Liver (tissue), 9 donors: ENCODE measurements around the gene CNTNAP1. TPM values are rescaled to one million over a fixed set of nuclear protein-coding genes. Genes with fewer than 3 reads are reported as not detected.
"Not testable (repeated sequence)": the region's sequence is repeated elsewhere in the genome, so short reads cannot be mapped to it uniquely, and the experiment has no call there.

Experiments used
- DNase-seq: peaks from one replicate; pipeline ENCODE4 v3.0.0-alpha.2; 2017; ENCODE audit warnings: low spot score
- H3K27ac ChIP-seq, 2 donors: one replicate each; pipeline ENCODE4 v1.7.0; 2013; ENCODE audit warnings: inconsistent platforms in 2 of 2, low read length in 2 of 2, control low read depth in 1 of 2, low read depth in 1 of 2, mild to moderate bottlenecking in 1 of 2
- H3K27me3 ChIP-seq, 4 donors: one replicate each; pipeline versions ENCODE4 v1.6.1 to v1.7.0; 2013; ENCODE audit warnings: low read length in 3 of 4, inconsistent platforms in 1 of 4, mild to moderate bottlenecking in 1 of 4, moderate library complexity in 1 of 4; ENCODE audit not compliant: control insufficient read depth in 4 of 4, insufficient read depth in 4 of 4
- H3K36me3 ChIP-seq, 4 donors: one replicate each; pipeline versions ENCODE4 v1.6.1 to v1.7.0; 2013; ENCODE audit warnings: low read length in 3 of 4, mild to moderate bottlenecking in 3 of 4, low read depth in 1 of 4, moderate library complexity in 1 of 4; ENCODE audit not compliant: control insufficient read depth in 4 of 4, insufficient read depth in 3 of 4
- H3K4me1 ChIP-seq, 4 donors: one replicate each; pipeline versions ENCODE4 v1.6.1 to v1.7.0; 2013; ENCODE audit warnings: low read length in 3 of 4, mild to moderate bottlenecking in 3 of 4, moderate library complexity in 1 of 4; ENCODE audit not compliant: control insufficient read depth in 4 of 4, insufficient read depth in 4 of 4
- H3K4me3 ChIP-seq, 3 donors: one replicate each; pipeline versions ENCODE4 v1.6.1 to v1.7.0; 2013; ENCODE audit warnings: low read length in 3 of 3, control low read depth in 1 of 3, low read depth in 1 of 3, mild to moderate bottlenecking in 1 of 3
- H3K9ac ChIP-seq, 2 donors: one replicate each; pipeline ENCODE4 v1.7.0; 2013; ENCODE audit warnings: low read length in 2 of 2, mild to moderate bottlenecking in 2 of 2, moderate library complexity in 2 of 2, control low read depth in 1 of 2, low read depth in 1 of 2
- H3K9me3 ChIP-seq, 4 donors: one replicate each; pipeline versions ENCODE4 v1.6.1 to v1.7.0; 2013; ENCODE audit warnings: low read length in 3 of 4; ENCODE audit not compliant: control insufficient read depth in 4 of 4
- FOXA1 ChIP-seq: IDR thresholded peaks from 2 replicates; pipeline ENCODE4 v1.6.1; 2016; ENCODE audit warnings: antibody characterized with exemption
- FOXA2 ChIP-seq: IDR thresholded peaks from 2 replicates; pipeline ENCODE4 v1.6.1; 2016; ENCODE audit warnings: antibody characterized with exemption
- HNF4A ChIP-seq, 2 donors: conservative IDR thresholded peaks; 2 replicates each; pipeline ENCODE4 v1.6.1; 2016; ENCODE audit warnings: antibody characterized with exemption in 2 of 2, mild to moderate bottlenecking in 2 of 2
- JUND ChIP-seq, 2 donors: IDR thresholded peaks; 2 replicates each; pipeline ENCODE4 v1.6.1; 2016; ENCODE audit warnings: antibody characterized with exemption in 2 of 2
- MAX ChIP-seq: IDR thresholded peaks from 2 replicates; pipeline ENCODE4 v1.6.1; 2016; ENCODE audit warnings: antibody characterized with exemption
- NR2F2 ChIP-seq: IDR thresholded peaks from 2 replicates; pipeline ENCODE4 v1.6.1; 2016; ENCODE audit warnings: antibody characterized with exemption
- RAD21 ChIP-seq, 2 donors: IDR thresholded peaks; 2 replicates each; pipeline ENCODE4 v1.6.1; 2016; ENCODE audit warnings: antibody characterized with exemption in 2 of 2, mild to moderate bottlenecking in 2 of 2
- YY1 ChIP-seq: IDR thresholded peaks from 2 replicates; pipeline ENCODE4 v1.6.1; 2016; ENCODE audit warnings: antibody characterized with exemption, mild to moderate bottlenecking
- ZBTB33 ChIP-seq: IDR thresholded peaks from 2 replicates; pipeline ENCODE4 v1.6.1; 2016; ENCODE audit warnings: antibody characterized with exemption
- WGBS: extraction: QIAGEN DNeasy Blood & Tissue Kit; methylation state at CpG from one replicate; pipeline ENCODE4 v1.1.7; 2013; 5-methylcytosine and 5-hydroxymethylcytosine counted together
- polyA plus RNA-seq, 2 donors: library from polyadenylated mRNA; stranded (reverse) in 1 of 2; unstranded in 1 of 2; fragments of 200-250 nt in 1 of 2; fragments of >200 nt in 1 of 2; fragmentation: Nextera tagmentation in 1 of 2; extraction: Ambion mirVana in 1 of 2; gene quantifications; one replicate each; pipeline versions ENCODE4 v1.2.1 to v1.2.3, GENCODE V29; 2013 to 2015
- total RNA-seq, 2 donors: library from RNA; depleted of rRNA; stranded (reverse); fragments of >200 nt; gene quantifications; one replicate each; pipeline ENCODE4 v1.2.3, GENCODE V29; 2014
- donor health status: healthy.
- donor health status: healthy.
- donor health status: healthy.
- donor health status: healthy.
- donor health status: healthy.

Gene CNTNAP1
- total and polyA plus RNA-seq, 4 donors = 0.08 to 0.75 (median 0.60) TPM

- no peak for TF ChIP-seq MAX
- no peak for TF ChIP-seq NR2F2
Measured at GRCh38 chr17:42660692-42661345, 21.5 kb upstream of the CNTNAP1 start (continued).

GRCh38 chr17:42665581-42666001, 16.7 kb upstream of the CNTNAP1 start:
- WGBS = 89% methylated on average over 14 of the region's 14 CpGs
- DNase-seq = no peak
- H3K27me3 ChIP-seq = no peaks in the 10 kb centered on the region
- no peak overlapping the region for H3K4me3 ChIP-seq
- no peak for TF ChIP-seq HNF4A (conservative IDR thresholded peaks at IDR 0.05)
- no peak for TF ChIP-seq YY1
- TF ChIP-seq MAX = no peak
- TF ChIP-seq ZBTB33 = no peak
- TF ChIP-seq NR2F2 = no peak
- no peak for TF ChIP-seq FOXA1
- no peak for TF ChIP-seq RAD21 (IDR thresholded peaks at IDR 0.05)
- peaks cover 2 to 8% (median 7%) of the 10 kb centered on the region in 4 donors for H3K36me3 ChIP-seq
- H3K27ac ChIP-seq = no peak overlapping the region
- H3K9me3 ChIP-seq = no peaks in the 10 kb centered on the region
- no peak overlapping the region for H3K9ac ChIP-seq
- peaks cover 9 to 26% (median 12%) of the 10 kb centered on the region in 4 donors for H3K4me1 ChIP-seq

- H3K9me3 ChIP-seq, H3K27ac ChIP-seq, H3K4me3 ChIP-seq, DNase-seq, H3K27me3 ChIP-seq, H3K9ac ChIP-seq: not testable (repeated sequence)
- Histone ChIP-seq H3K36me3 (peaks cover 2 to 11% (median 9%) of the 10 kb centered on the region in 4 donors), H3K4me1 (peaks cover 9 to 26% (median 12%) of the 10 kb centered on the region in 4 donors)
- 91% methylated on average over 13 of the region's 16 CpGs for WGBS
Measured at GRCh38 chr17:42666126-42666525, 16.2 kb upstream of the CNTNAP1 start.

- H3K27me3 ChIP-seq = no peaks in the 10 kb centered on the region
- H3K9me3 ChIP-seq = no peaks in the 10 kb centered on the region
- peaks cover 9 to 26% (median 12%) of the 10 kb centered on the region in 4 donors for H3K4me1 ChIP-seq
- TF ChIP-seq FOXA2 = no peak
- TF ChIP-seq JUND (IDR thresholded peaks at IDR 0.05) = peak; percentile 40 to 85
- H3K27ac ChIP-seq = peak overlapping the region; percentile 16 to 47
- H3K36me3 ChIP-seq = peaks cover 5 to 19% (median 12%) of the 10 kb centered on the region in 4 donors
- no peak overlapping the region for H3K9ac ChIP-seq
- DNase-seq = no peak
- 48% methylated on average over 7 of the region's 7 CpGs for WGBS
- H3K4me3 ChIP-seq = no peak overlapping the region
Measured at GRCh38 chr17:42667088-42667951, 15.0 kb upstream of the CNTNAP1 start.
